ENCODE measurements around the gene PCNX1. TPM values are rescaled to one million over a fixed set of nuclear protein-coding genes. Genes with fewer than 3 reads are reported as not detected.

Gene PCNX1
- total and polyA plus RNA-seq, 9 of the 15 experiments (the other 6 are each of a cell fraction or from before 2014, with no cell fraction given): 0.30 to 4.5 (median 2.3) TPM

DNA sequence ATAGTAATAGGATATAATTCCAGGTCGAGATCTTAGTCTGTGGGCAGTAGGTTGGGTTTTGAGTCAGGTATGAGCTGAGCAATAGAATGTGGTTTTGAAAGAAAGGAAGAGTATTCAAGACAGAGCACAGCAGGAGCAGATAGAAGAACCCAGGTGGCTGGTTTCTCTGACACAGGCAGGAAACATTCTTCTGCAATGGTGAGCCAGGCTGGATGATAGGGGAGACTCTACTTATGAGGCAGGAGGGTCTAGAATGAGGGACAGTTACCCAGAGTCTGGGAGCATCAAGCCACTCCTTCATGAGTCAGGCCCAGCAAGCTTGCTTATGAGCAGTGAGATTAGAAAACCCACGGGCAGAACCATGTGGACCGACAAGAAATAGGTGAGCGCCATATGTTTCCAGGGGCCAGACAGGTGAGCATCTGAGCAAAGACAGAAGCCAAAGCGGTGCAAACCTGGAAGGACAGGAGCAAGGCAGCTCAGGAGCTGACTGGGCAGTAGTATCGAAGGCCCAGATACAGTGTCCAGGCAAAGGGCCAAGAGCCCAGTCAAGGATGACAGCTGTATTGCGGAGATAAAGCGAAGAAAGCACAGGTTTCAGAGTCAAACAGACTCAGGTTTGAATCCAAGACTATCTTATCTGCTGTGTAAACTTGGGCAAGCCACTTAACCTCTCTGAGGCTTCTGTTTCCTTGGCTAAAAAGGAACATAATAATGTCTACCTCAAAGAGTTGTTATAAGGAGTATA, 22.5 kb upstream of the PCNX1 start (continued):
- TF ChIP-seq CC2D1A (IDR thresholded peaks at IDR 0.05): no peak
- no peak for TF ChIP-seq PURB (CRISPR knock-in tag; IDR thresholded peaks at IDR 0.05; ENCODE audit: low read depth)
- TF ChIP-seq, protein P1, sequence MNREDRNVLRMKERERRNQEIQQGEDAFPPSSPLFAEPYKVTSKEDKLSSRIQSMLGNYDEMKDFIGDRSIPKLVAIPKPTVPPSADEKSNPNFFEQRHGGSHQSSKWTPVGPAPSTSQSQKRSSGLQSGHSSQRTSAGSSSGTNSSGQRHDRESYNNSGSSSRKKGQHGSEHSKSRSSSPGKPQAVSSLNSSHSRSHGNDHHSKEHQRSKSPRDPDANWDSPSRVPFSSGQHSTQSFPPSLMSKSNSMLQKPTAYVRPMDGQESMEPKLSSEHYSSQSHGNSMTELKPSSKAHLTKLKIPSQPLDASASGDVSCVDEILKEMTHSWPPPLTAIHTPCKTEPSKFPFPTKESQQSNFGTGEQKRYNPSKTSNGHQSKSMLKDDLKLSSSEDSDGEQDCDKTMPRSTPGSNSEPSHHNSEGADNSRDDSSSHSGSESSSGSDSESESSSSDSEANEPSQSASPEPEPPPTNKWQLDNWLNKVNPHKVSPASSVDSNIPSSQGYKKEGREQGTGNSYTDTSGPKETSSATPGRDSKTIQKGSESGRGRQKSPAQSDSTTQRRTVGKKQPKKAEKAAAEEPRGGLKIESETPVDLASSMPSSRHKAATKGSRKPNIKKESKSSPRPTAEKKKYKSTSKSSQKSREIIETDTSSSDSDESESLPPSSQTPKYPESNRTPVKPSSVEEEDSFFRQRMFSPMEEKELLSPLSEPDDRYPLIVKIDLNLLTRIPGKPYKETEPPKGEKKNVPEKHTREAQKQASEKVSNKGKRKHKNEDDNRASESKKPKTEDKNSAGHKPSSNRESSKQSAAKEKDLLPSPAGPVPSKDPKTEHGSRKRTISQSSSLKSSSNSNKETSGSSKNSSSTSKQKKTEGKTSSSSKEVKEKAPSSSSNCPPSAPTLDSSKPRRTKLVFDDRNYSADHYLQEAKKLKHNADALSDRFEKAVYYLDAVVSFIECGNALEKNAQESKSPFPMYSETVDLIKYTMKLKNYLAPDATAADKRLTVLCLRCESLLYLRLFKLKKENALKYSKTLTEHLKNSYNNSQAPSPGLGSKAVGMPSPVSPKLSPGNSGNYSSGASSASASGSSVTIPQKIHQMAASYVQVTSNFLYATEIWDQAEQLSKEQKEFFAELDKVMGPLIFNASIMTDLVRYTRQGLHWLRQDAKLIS (CRISPR knock-in tag; IDR thresholded peaks at IDR 0.05): no peak
- TF ChIP-seq CBFA2T2 (conservative IDR thresholded peaks at IDR 0.05): peak; percentile 75
- TF ChIP-seq TCF3 (CRISPR knock-in tag; IDR thresholded peaks at IDR 0.05): peak; percentile 89
- TF ChIP-seq MED1 (CRISPR knock-in tag; IDR thresholded peaks at IDR 0.05; ENCODE audit: borderline replicate concordance): no peak
- TF ChIP-seq NEUROD1 (IDR thresholded peaks at IDR 0.05; ENCODE audit: borderline replicate concordance, low read depth, low read length, partially characterized antibody): no peak
- peak; percentile 84 for TF ChIP-seq TEAD4 (IDR thresholded peaks at IDR 0.05; ENCODE audit: low read length)
- TF ChIP-seq TEAD4 (CRISPR knock-in tag; IDR thresholded peaks at IDR 0.05; ENCODE audit: borderline replicate concordance): no peak
- TF ChIP-seq ZNF12 (CRISPR knock-in tag; IDR thresholded peaks at IDR 0.05): no peak
- TF ChIP-seq HCFC1 (IDR thresholded peaks at IDR 0.05; ENCODE audit: low read depth, low read length): no peak
- no peak for TF ChIP-seq MAZ (CRISPR knock-in tag; conservative IDR thresholded peaks at IDR 0.05 in 1 of 2, IDR thresholded peaks at IDR 0.05 in 1 of 2)
- TF ChIP-seq DPF2 (IDR thresholded peaks at IDR 0.05): peak; percentile 57; the same call in 1 of the 2 replicates
- TF ChIP-seq SMAD2 (IDR thresholded peaks at IDR 0.05; ENCODE audit: low read depth, low read length): no peak
- no peak for TF ChIP-seq TOE1 (IDR thresholded peaks at IDR 0.05; ENCODE audit: borderline replicate concordance)
- TF ChIP-seq TOE1 (CRISPR knock-in tag; IDR thresholded peaks at IDR 0.05; ENCODE audit: borderline replicate concordance, low read depth): no peak
